PFSK-1 (cell line): ENCODE data around the gene NOXO1.

ENCODE experiments used
- FOXP2 ChIP-seq: optimal IDR thresholded peaks from 2 replicates; pipeline ENCODE3; 2011; ENCODE audit warnings: borderline replicate concordance, control low read depth, inconsistent platforms; ENCODE audit not compliant: insufficient read depth; ENCODE audit errors: extremely low read length, extremely low read depth
- POLR2AphosphoS5 ChIP-seq: IDR thresholded peaks from 2 replicates; pipeline ENCODE4 v1.6.1; 2012; ENCODE audit warnings: low read depth, mild to moderate bottlenecking, control low read depth, low read length, moderate library complexity
- SIN3A ChIP-seq: IDR thresholded peaks from 2 replicates; pipeline ENCODE4 v1.6.1; 2012; ENCODE audit warnings: mild to moderate bottlenecking, low read length, moderate library complexity, borderline replicate concordance; ENCODE audit not compliant: insufficient read depth
- TAF1 ChIP-seq: IDR thresholded peaks from 2 replicates; pipeline ENCODE4 v1.6.1; 2012; ENCODE audit warnings: low read length, control low read depth, borderline replicate concordance; ENCODE audit not compliant: insufficient read depth
- TF ChIP-seq, protein P1 (sequence below), 2 experiments: IDR thresholded peaks; 2 replicates each; pipeline versions ENCODE4 v1.6.1 to v1.8.0; 2011 to 2012; ENCODE audit warnings: low read depth in 2 of 2, low read length in 2 of 2, control low read depth in 1 of 2, inconsistent platforms in 1 of 2, mild to moderate bottlenecking in 1 of 2, moderate library complexity in 1 of 2; ENCODE audit not compliant: insufficient read depth in 1 of 2

DNA sequence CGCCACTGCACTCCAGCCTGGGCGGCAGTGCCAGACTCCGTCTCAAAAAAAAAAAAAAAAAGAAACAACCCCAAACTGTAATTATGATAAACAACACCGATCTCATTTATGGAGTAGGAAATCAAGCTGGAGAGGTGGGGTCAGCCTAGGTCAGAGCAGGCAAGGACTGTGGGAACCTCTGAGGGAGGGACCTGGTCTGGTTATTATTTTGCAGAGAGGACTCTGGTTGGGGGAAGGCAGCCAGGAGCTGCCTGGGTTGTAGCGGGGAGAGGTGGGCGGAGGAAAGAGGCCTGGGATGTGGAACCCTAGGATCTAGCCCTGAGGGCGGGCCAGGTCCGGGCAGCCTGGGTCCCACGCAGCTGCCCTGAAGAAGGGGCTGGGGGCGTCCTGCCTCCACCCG, 52.2 kb downstream of the NOXO1 start:
- TF ChIP-seq TAF1 (no peak), POLR2AphosphoS5 (no peak), SIN3A (no peak), FOXP2 (no peak)
- TF ChIP-seq, protein P1, sequence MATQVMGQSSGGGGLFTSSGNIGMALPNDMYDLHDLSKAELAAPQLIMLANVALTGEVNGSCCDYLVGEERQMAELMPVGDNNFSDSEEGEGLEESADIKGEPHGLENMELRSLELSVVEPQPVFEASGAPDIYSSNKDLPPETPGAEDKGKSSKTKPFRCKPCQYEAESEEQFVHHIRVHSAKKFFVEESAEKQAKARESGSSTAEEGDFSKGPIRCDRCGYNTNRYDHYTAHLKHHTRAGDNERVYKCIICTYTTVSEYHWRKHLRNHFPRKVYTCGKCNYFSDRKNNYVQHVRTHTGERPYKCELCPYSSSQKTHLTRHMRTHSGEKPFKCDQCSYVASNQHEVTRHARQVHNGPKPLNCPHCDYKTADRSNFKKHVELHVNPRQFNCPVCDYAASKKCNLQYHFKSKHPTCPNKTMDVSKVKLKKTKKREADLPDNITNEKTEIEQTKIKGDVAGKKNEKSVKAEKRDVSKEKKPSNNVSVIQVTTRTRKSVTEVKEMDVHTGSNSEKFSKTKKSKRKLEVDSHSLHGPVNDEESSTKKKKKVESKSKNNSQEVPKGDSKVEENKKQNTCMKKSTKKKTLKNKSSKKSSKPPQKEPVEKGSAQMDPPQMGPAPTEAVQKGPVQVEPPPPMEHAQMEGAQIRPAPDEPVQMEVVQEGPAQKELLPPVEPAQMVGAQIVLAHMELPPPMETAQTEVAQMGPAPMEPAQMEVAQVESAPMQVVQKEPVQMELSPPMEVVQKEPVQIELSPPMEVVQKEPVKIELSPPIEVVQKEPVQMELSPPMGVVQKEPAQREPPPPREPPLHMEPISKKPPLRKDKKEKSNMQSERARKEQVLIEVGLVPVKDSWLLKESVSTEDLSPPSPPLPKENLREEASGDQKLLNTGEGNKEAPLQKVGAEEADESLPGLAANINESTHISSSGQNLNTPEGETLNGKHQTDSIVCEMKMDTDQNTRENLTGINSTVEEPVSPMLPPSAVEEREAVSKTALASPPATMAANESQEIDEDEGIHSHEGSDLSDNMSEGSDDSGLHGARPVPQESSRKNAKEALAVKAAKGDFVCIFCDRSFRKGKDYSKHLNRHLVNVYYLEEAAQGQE (IDR thresholded peaks at IDR 0.05; ENCODE audit: insufficient read depth in 1 of 2, low read depth in 2 of 2, low read length in 2 of 2), result no peak
